IMR-90 (cell line): Measurements from ENCODE around the gene AKAP6. TPM values are rescaled to one million over a fixed set of nuclear protein-coding genes. Genes with fewer than 3 reads are reported as not detected.

Source experiments
- ATAC-seq: fragments of 200-7000 bp; cut with Tn5 transposase; 2 replicates; pipeline ENCODE4 v1.9.1; 2020; ENCODE audit warnings: low read depth, mild to moderate bottlenecking, moderate library complexity
- BruUV-seq: library from RNA; stranded (reverse); fragments of 400-500 nt; replicated peaks from 2 replicates; lab custom pipeline; 2021; lab: Mats Ljungman, UMichigan
- CTCF ChIA-PET: fragments of 300-600 bp; formaldehyde crosslinking; extraction: SDS; loops from one replicate; lab custom pipeline; 2021; ENCODE audit warnings: antibody characterized with exemption; lab: Yijun Ruan, JAX
- POLR2A ChIA-PET: fragments of 300-600 bp; sonication (Branson Sonifier 250); formaldehyde crosslinking; loops from one replicate; lab custom pipeline; 2022; ENCODE audit warnings: antibody characterized with exemption; ENCODE audit not compliant: unreplicated experiment; lab: Charles Lee
- DNase-seq: peaks from one replicate; pipeline ENCODE4 v3.0.0; 2013
- H2AFZ ChIP-seq: replicated peaks from 2 replicates; pipeline ENCODE3; 2013; ENCODE audit warnings: low read length, mild to moderate bottlenecking; ENCODE audit not compliant: poor library complexity
- H2AK5ac ChIP-seq: 2 replicates; pipeline ENCODE4 v1.6.1; 2013; ENCODE audit warnings: low read depth, low read length, inconsistent platforms
- H2AK9ac ChIP-seq: replicated peaks from 2 replicates; pipeline ENCODE3; 2013; ENCODE audit warnings: mild to moderate bottlenecking, low read depth, low read length, moderate library complexity; ENCODE audit not compliant: poor library complexity
- H2BK120ac ChIP-seq: 2 replicates; pipeline ENCODE4 v1.6.1; 2013; ENCODE audit warnings: low read depth, low read length, inconsistent platforms
- H2BK15ac ChIP-seq: 3 replicates; pipeline ENCODE4 v1.6.1; 2013; ENCODE audit warnings: low read depth, low read length, inconsistent platforms
- H2BK20ac ChIP-seq: 2 replicates; pipeline ENCODE4 v1.6.1; 2013; ENCODE audit warnings: low read depth, mild to moderate bottlenecking, inconsistent platforms, low read length, moderate library complexity
- H2BK5ac ChIP-seq: 2 replicates; pipeline ENCODE4 v1.6.1; 2013; ENCODE audit warnings: mild to moderate bottlenecking, low read depth, low read length, inconsistent platforms; ENCODE audit not compliant: poor library complexity, severe bottlenecking
- H3K14ac ChIP-seq: replicated peaks from 2 replicates; pipeline ENCODE4 v1.6.1; 2013; ENCODE audit warnings: low read depth, low read length, inconsistent platforms
- H3K18ac ChIP-seq: 2 replicates; pipeline ENCODE4 v1.6.1; 2013; ENCODE audit warnings: low read depth, low read length, control low read depth
- H3K23ac ChIP-seq: 2 replicates; pipeline ENCODE4 v1.6.1; 2013; ENCODE audit warnings: low read depth, low read length, inconsistent platforms
- H3K27ac ChIP-seq: 2 replicates; pipeline ENCODE4 v1.5.1; 2013; ENCODE audit warnings: mild to moderate bottlenecking, control low read depth, low read length; ENCODE audit not compliant: insufficient read depth
- H3K27me3 ChIP-seq: 2 replicates; pipeline ENCODE4 v1.6.1; 2013; ENCODE audit warnings: low read length; ENCODE audit not compliant: control insufficient read depth, insufficient read depth
- H3K36me3 ChIP-seq: 2 replicates; pipeline ENCODE4 v1.6.1; 2013; ENCODE audit warnings: low read length, mixed read lengths; ENCODE audit not compliant: control insufficient read depth, insufficient read depth
- H3K4ac ChIP-seq: 2 replicates; pipeline ENCODE4 v1.6.1; 2013; ENCODE audit warnings: low read depth, low read length, inconsistent platforms
- H3K4me1 ChIP-seq: 2 replicates; pipeline ENCODE4 v1.6.1; 2013; ENCODE audit warnings: low read length, mixed read lengths; ENCODE audit not compliant: control insufficient read depth, insufficient read depth
- H3K4me2 ChIP-seq: 2 replicates; pipeline ENCODE4 v1.6.1; 2013; ENCODE audit warnings: low read depth, mild to moderate bottlenecking, control low read depth, low read length, moderate library complexity
- H3K4me3 ChIP-seq: 2 replicates; pipeline ENCODE4 v1.5.1; 2013; ENCODE audit warnings: low read depth, mild to moderate bottlenecking, control low read depth, low read length, moderate library complexity; ENCODE audit not compliant: insufficient read depth
- H3K56ac ChIP-seq: 2 replicates; pipeline ENCODE4 v1.6.1; 2013; ENCODE audit warnings: low read length, inconsistent platforms; ENCODE audit not compliant: insufficient read depth; ENCODE audit errors: extremely low read depth
- H3K79me1 ChIP-seq, 2 experiments: 2 replicates each; pipeline ENCODE4 v1.6.1; 2013; ENCODE audit warnings: low read length in 2 of 2, inconsistent platforms in 1 of 2, low read depth in 1 of 2
- H3K9ac ChIP-seq: 2 replicates; pipeline ENCODE4 v1.6.1; 2013; ENCODE audit warnings: low read depth, low read length, control low read depth
- H3K9me1 ChIP-seq: 2 replicates; pipeline ENCODE4 v1.6.1; 2013; ENCODE audit warnings: low read length, inconsistent platforms; ENCODE audit not compliant: insufficient read depth
- H3K9me3 ChIP-seq: 2 replicates; pipeline ENCODE4 v1.6.1; 2013; ENCODE audit warnings: low read length; ENCODE audit not compliant: control insufficient read depth, insufficient read depth
- H4K20me1 ChIP-seq: 2 replicates; pipeline ENCODE4 v1.6.1; 2013; ENCODE audit warnings: low read length, inconsistent platforms; ENCODE audit not compliant: insufficient read depth
- H4K5ac ChIP-seq: 2 replicates; pipeline ENCODE4 v1.6.1; 2013; ENCODE audit warnings: mild to moderate bottlenecking, low read depth, low read length, control low read depth
- H4K8ac ChIP-seq, 2 experiments: 2 replicates each; pipeline ENCODE4 v1.6.1; 2013; ENCODE audit warnings: low read depth in 2 of 2, low read length in 2 of 2, control low read depth in 1 of 2, inconsistent platforms in 1 of 2
- H4K91ac ChIP-seq: 2 replicates; pipeline ENCODE4 v1.6.1; 2013; ENCODE audit warnings: low read depth, low read length, inconsistent platforms; ENCODE audit not compliant: insufficient read depth
- BHLHE40 ChIP-seq: fragments of 150-350 bp; IDR thresholded peaks from 2 replicates; pipeline ENCODE4 v1.6.1; 2016; ENCODE audit warnings: mild to moderate bottlenecking, low read depth, low read length
- CEBPB ChIP-seq: IDR thresholded peaks from 2 replicates; pipeline ENCODE4 v1.6.1; 2012; ENCODE audit warnings: low read depth, low read length, improper control_type of control experiment
- ELK1 ChIP-seq: fragments of 150-350 bp; IDR thresholded peaks from 2 replicates; pipeline ENCODE4 v1.6.1; 2016; ENCODE audit warnings: low read depth, mild to moderate bottlenecking, low read length, moderate library complexity, borderline replicate concordance
- FOS ChIP-seq: fragments of 150-350 bp; IDR thresholded peaks from 2 replicates; pipeline ENCODE4 v1.6.1; 2016; ENCODE audit warnings: low read depth, low read length
- MAFK ChIP-seq: IDR thresholded peaks from 2 replicates; pipeline ENCODE4 v1.6.1; 2012; ENCODE audit warnings: low read depth, low read length, improper control_type of control experiment
- MAZ ChIP-seq: IDR thresholded peaks from 2 replicates; pipeline ENCODE4 v1.6.1; 2012; ENCODE audit warnings: low read depth, mild to moderate bottlenecking, low read length, improper control_type of control experiment, moderate library complexity, borderline replicate concordance
- MXI1 ChIP-seq: IDR thresholded peaks from 2 replicates; pipeline ENCODE4 v1.6.1; 2012; ENCODE audit warnings: low read depth, mild to moderate bottlenecking, low read length, moderate library complexity, borderline replicate concordance
- NFE2L2 ChIP-seq: fragments of 150-350 bp; IDR thresholded peaks from 2 replicates; pipeline ENCODE4 v1.6.1; 2016; ENCODE audit warnings: low read depth, mild to moderate bottlenecking, low read length
- POLR2A ChIP-seq: IDR thresholded peaks from 2 replicates; pipeline ENCODE4 v1.6.1; 2012; ENCODE audit warnings: mild to moderate bottlenecking, low read depth, low read length
- RAD21 ChIP-seq: IDR thresholded peaks from 2 replicates; pipeline ENCODE4 v1.6.1; 2012; ENCODE audit warnings: low read length, improper control_type of control experiment
- RCOR1 ChIP-seq: IDR thresholded peaks from 2 replicates; pipeline ENCODE4 v1.6.1; 2012; ENCODE audit warnings: mild to moderate bottlenecking, low read length, improper control_type of control experiment; ENCODE audit not compliant: insufficient replicate concordance
- RFX5 ChIP-seq: IDR thresholded peaks from 2 replicates; pipeline ENCODE4 v1.8.0; 2012; ENCODE audit warnings: low read depth, mild to moderate bottlenecking, low read length, moderate library complexity
- SMC3 ChIP-seq: fragments of 150-350 bp; IDR thresholded peaks from 2 replicates; pipeline ENCODE4 v1.6.1; 2016; ENCODE audit warnings: low read depth, mild to moderate bottlenecking, antibody characterized with exemption, low read length, moderate library complexity
- USF2 ChIP-seq: fragments of 150-350 bp; IDR thresholded peaks from 2 replicates; pipeline ENCODE4 v1.6.1; 2017; ENCODE audit warnings: mild to moderate bottlenecking, antibody characterized with exemption, low read length, low read depth
- WGBS, 2 experiments: methylation state at CpG; one replicate each; pipeline versions ENCODE4 v1.1.5 to v1.1.7; 2013; ENCODE audit warnings: missing lambda C conversion rate in 2 of 2; ENCODE audit not compliant: insufficient read length in 1 of 2; ENCODE audit errors: extremely low coverage in 2 of 2; 5-methylcytosine and 5-hydroxymethylcytosine counted together
- dilution Hi-C: fragments of 300-500 bp; cut with HindIII; formaldehyde crosslinking; loops from one replicate; pipeline ENCODE4 v1.14.3; 2018; ENCODE audit warnings: low sequenced_read_pairs; ENCODE audit not compliant: unreplicated experiment
- in situ Hi-C: fragments of 300-500 bp; cut with MboI; formaldehyde crosslinking; loops from 3 replicates; pipeline ENCODE4 v1.14.3; 2019; ENCODE audit warnings: low sequenced_read_pairs, inconsistent platforms, mixed read lengths
- intact Hi-C: fragments of 100-400 bp; cut with micrococcal nuclease; formaldehyde crosslinking; loops from 2 replicates; pipeline ENCODE4 v1.10.0; 2022
- polyA plus RNA-seq, 3 experiments: library from polyadenylated mRNA; depleted of rRNA; stranded (reverse); fragments of >200 nt; gene quantifications; 2 replicates each; pipeline ENCODE4 v1.2.3, GENCODE V29; 2012; ENCODE audit warnings: low replicate concordance in 1 of 3
- total RNA-seq: library from RNA; depleted of rRNA; stranded (reverse); fragments of >200 nt; gene quantifications from 2 replicates; pipeline ENCODE4 v1.2.3, GENCODE V29; 2012
- TF ChIP-seq, protein P1 (sequence below): conservative IDR thresholded peaks from 2 replicates; pipeline ENCODE4 v1.5.1; 2012; ENCODE audit warnings: mild to moderate bottlenecking, low read depth, low read length, improper control_type of control experiment

Gene AKAP6
- total and polyA plus RNA-seq, 2 of the 4 experiments (the other 2 are of a cell fraction): 0.22 to 1.6 TPM

- Histone ChIP-seq H4K8ac (no peak overlapping the region), H3K18ac (no peak overlapping the region), H2AK5ac (no peak overlapping the region), H3K36me3 (no peaks in the 10 kb centered on the region), H2BK15ac (no peak overlapping the region), H4K91ac (no peak overlapping the region), H2BK20ac (no peak overlapping the region), H3K9ac (no peak overlapping the region), H3K9me1 (no peaks in the 10 kb centered on the region), H2BK120ac (no peak overlapping the region), H3K9me3 (no peaks in the 10 kb centered on the region), H3K27me3 (peaks cover 4% of the 10 kb centered on the region; the same call in 1 of the 2 replicates), H3K4me2 (no peak overlapping the region), H3K23ac (no peak overlapping the region), H4K20me1 (no peaks in the 10 kb centered on the region), H3K4me1 (no peaks in the 10 kb centered on the region), H3K27ac (no peak overlapping the region), H2AK9ac (no peak overlapping the region), H2AFZ (no peak overlapping the region), H3K14ac (no peak overlapping the region), H3K56ac (no peak overlapping the region), H3K4me3 (no peak overlapping the region), H3K79me1 (no peaks in the 10 kb centered on the region), H2BK5ac (no peak overlapping the region), H3K4ac (no peak overlapping the region), H4K5ac (no peak overlapping the region)
- ATAC-seq: no peak
- TF ChIP-seq POLR2A (no peak), USF2 (no peak), NFE2L2 (no peak), MAFK (no peak), ELK1 (no peak), BHLHE40 (no peak), MAZ (no peak), SMC3 (no peak), CEBPB (no peak), RCOR1 (no peak), RAD21 (no peak), MXI1 (no peak), RFX5 (no peak), FOS (no peak)
- TF ChIP-seq, protein P1, sequence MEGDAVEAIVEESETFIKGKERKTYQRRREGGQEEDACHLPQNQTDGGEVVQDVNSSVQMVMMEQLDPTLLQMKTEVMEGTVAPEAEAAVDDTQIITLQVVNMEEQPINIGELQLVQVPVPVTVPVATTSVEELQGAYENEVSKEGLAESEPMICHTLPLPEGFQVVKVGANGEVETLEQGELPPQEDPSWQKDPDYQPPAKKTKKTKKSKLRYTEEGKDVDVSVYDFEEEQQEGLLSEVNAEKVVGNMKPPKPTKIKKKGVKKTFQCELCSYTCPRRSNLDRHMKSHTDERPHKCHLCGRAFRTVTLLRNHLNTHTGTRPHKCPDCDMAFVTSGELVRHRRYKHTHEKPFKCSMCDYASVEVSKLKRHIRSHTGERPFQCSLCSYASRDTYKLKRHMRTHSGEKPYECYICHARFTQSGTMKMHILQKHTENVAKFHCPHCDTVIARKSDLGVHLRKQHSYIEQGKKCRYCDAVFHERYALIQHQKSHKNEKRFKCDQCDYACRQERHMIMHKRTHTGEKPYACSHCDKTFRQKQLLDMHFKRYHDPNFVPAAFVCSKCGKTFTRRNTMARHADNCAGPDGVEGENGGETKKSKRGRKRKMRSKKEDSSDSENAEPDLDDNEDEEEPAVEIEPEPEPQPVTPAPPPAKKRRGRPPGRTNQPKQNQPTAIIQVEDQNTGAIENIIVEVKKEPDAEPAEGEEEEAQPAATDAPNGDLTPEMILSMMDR: no peak
- ChIA-PET CTCF (no interaction called here), POLR2A (no interaction called here)
- dilution Hi-C loops: no loop called here
- in situ Hi-C loops: no loop called here
- BruUV-seq: no TSS peak
- no CpG with 5 or more reads among the region's 3 CpGs for WGBS, 2 experiments
- intact Hi-C loops: no loop called here
- DNase-seq: no peak
Observed at GRCh38 chr14:32296366-32296765, 32.7 kb upstream of the AKAP6 start.
